GM19324 (cell line): ENCODE results near the gene GTF3C5.
"Not testable (repeated sequence)": the region's sequence is repeated elsewhere in the genome, so short reads cannot be mapped to it uniquely, and the experiment has no call there.

Experiments
- ATAC-seq: cut with Tn5 transposase; IDR thresholded peaks from one replicate; pipeline ENCODE4 v1.9.1; 2021; ENCODE audit warnings: mild to moderate bottlenecking, moderate library complexity; ENCODE audit not compliant: unreplicated experiment, low FRiP score

Gene GTF3C5

DNA sequence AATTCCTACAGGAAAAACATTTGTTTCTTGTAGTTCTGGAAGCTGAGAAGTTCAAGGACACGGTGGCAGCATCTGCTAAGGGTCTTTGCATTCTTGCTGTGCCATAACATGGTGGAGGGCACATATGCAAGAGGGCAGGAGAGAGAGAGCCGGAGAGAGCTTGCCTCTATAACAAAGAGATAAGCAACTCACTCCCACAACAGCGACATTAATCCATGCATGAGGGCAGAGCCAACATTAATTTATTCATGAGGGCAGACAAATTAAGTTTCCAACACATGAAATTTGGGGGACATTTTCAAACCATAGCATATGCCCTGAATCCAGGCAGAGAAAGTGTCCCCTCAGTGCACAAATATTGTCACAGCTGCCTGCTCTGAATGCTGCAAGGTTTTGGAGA, 4.4 kb upstream of the GTF3C5 start:
- no peak for ATAC-seq

DNA sequence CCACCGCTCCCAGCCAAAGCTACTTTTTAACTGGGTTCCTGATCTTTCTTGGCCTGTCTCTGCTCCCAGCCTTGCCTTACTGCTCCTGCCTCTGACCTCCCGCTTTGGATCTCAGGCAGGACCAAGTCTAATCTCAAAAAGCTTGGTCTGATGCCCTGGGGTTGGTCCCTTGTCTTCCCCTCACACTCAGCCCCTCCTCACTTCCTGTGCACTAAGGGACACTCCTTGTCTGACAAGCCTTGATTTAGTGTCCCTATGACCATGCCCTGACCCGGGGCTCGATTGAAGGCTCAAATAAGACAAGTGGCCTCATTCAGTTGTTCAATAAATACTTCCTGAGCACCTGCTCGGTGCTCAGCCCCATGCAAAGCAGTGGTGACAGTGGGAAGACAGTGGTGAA, 3.7 kb upstream of the GTF3C5 start:
- ATAC-seq = no peak

DNA sequence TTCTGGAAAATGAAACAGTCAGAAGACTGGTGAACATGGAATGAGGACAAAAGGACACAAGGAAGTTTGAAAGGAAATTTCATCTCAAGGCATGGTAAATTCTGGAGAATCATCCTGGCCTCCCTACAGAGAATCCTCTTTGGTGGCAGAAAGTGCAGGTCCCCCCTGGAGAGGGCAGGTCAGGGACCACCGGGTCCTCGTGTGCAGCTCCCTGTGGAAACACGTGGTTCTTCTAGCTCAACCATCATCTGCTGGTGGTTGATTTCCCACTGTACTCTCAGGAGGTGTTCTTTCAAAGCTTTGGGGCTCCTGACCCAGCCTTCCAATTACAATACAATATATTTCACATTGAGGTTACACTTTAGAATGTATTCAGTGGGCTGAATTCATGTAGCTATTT, 2.6 kb upstream of the GTF3C5 start:
- ATAC-seq = no peak

DNA sequence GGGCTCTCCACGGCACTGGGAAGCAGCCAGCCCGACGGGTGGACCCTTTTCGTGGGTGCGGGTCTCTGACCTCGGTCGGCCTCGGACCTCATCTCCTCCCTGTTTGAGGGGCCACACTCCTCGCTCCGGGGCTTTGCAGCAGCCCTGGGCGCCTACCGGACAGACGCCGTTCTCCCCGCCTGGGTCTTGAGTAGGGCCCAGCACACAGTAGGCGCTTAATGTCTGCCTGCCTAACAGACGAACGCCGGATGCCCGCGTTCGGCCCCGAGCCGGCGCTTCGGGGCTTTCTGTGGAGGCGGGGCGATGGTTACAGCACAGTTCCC, 842 bp upstream of the GTF3C5 start:
- ATAC-seq = no peak

DNA sequence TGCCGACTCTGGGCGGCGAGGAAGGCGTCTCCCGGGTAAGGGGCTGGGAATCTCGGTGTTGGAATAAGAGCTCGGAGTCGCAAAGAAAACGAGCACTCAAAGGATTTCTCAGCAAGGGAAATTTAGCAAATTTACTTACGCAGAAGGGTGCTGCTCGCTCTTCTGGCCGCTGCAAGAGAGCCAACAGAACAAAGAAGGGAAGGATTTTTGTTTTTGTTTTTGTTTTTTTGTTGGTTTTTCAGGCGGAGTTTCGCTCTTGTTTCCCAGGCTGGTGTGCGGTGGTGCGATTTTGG, 279 bp downstream of the GTF3C5 start:
- ATAC-seq = no peak

DNA sequence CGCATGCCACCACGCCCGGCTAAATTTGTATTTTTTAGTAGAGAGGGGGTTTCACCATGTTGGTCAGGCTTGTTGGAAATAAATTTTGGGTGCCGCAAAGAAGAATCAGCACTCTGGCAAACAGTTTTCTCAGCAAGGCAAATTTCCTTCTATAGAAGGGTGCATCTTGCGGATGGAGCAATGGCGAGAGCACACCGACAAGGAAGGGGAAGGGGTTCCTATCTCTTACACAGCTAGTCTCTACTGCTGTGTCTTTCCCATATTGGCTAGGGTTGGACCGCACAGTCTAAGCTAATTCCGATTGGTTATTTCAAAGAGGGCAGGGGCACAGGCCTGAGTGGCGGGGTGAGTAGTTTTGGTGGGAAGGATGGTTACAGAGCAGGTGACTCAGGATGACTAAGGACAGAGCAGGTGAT, 707 bp downstream of the GTF3C5 start:
- ATAC-seq = no peak

DNA sequence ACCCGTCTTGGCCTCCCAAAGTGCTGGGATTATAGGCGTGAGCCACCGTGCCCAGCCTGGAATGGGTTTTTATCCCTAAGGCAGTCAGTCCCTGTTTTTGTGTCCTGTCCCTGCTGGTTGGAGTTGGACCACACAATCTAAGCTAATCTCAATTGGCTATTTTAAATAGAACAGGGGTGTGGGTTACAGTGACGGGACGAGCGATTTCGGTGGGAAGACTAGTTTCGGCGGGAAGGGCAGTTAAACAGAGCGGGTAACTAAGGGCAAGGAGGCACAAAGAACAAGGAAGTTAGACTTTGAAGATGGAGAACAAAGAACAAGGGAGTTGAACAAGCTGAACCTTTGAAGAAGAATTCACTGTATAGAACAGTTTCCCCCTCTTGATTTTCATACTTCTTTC, 1.4 kb downstream of the GTF3C5 start:
- no peak for ATAC-seq

DNA sequence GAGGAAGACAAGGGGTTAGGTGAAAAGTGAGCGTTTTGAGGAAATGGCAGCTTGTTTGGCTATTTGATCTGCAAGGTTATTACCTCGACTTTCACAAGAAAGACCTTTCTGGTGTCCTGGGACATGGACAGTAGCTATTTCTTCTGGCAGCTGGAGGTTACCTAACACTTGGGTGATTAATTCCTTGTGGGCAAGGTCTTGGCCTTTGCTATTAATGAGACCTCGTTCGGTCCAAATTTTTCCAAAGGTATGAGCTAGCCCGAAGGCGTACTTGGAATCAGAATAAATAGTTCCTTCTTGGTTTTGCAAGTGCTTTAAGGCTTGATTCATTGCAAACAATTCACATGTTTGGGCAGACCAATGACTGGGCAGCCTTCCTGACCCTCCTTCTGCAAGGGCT, 4.9 kb downstream of the GTF3C5 start:
- no peak for ATAC-seq

DNA sequence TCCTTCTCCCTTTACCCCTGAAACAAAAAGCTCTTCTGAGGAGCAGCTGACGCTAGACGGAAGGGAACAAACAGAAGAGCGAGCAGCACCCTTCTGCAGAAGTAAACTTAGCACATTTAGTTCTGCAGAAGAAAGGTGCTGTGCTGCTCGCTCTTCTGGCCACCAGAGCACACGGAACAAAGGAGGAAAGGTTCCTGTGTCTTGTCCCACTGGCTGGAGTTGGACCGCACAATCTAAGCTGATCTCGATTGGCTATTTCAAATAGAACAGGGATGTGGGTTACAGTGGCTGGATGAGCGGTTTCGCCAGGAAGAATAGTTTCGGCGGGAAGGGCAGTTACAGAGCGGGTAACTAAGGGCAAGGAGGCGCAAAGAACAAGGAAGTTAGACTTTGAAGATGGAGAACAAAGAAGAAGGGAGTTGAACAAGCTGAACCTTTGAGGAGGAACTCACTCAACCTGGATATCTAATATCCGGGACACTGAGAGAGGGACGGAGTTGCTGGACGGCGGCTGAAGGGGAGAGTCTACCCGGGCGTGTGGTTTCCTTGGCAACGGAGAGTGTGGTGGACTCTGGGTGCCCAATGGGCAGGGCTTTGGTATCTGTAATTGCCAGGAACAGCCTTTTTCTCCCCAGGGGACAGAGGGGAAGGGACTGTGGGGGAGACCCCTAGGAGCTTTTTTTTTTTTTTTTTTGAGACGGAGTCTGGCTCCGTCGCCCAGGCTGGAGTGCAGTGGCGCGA, 7.1 kb downstream of the GTF3C5 start:
- ATAC-seq = no peak

DNA sequence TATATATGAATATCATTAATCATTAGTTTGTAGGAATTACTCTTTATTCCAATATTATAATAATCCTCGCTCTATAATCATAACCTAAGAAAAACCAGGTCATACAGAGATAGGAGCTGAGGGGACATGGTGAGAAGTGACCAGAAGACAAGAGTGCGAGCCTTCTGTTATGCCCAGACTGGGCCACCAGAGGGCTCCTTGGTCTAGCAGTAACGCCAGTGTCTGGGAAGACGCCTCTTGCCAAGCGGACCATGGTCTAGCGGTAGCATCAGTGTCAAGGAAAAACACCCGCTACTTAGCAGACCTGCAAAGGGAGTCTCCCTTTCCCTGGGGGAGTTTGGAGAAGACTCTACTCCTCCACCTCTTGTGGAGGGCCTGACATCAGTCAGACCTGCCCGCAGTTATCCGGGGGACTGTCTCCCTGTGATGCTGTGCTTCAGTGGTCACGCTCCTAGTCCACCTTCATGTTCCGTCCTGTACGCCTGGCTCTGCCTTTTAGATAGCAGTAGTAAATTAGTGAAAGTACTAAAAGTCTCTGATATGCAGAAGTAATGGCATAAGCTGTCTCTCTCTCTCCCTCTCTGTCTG, 10.2 kb downstream of the GTF3C5 start:
- ATAC-seq = not testable (repeated sequence)

DNA sequence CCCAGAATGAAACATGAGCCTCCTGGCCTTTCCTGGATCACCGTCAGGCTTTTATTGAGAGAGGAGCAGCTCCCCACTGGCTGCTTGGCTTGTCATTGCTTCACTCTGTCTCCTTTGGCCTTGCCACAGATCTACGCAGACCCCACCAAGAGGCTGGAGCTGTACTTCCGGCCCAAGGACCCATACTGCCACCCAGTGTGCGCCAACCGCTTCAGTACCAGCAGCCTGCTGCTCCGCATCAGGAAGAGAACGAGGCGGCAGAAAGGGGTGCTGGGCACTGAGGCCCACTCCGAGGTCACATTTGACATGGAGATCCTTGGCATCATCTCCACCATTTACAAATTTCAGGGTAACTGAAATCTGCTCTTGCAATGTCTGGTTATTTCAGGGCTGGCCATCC, 11.2 kb downstream of the GTF3C5 start:
- ATAC-seq = no peak

DNA sequence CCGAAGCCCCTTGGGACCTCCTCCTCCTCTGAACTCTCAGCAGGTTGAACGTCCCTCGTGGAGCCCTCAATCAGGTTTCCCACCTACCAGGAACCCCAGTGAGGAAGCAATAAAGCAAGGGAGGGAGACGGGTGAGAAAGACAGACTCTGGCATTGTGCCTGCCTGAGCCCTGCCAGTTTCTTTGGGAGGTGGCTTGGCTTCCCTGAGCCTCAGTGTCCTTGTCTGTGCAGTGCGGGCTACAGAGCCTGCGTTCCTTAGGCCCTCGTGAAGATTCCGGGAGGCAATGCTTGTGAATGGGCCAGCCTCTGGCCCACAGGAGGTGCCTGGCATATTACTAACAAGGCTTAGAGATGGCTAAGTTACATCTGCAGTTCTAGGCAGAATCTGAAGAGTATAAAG, 11.9 kb downstream of the GTF3C5 start:
- no peak for ATAC-seq

DNA sequence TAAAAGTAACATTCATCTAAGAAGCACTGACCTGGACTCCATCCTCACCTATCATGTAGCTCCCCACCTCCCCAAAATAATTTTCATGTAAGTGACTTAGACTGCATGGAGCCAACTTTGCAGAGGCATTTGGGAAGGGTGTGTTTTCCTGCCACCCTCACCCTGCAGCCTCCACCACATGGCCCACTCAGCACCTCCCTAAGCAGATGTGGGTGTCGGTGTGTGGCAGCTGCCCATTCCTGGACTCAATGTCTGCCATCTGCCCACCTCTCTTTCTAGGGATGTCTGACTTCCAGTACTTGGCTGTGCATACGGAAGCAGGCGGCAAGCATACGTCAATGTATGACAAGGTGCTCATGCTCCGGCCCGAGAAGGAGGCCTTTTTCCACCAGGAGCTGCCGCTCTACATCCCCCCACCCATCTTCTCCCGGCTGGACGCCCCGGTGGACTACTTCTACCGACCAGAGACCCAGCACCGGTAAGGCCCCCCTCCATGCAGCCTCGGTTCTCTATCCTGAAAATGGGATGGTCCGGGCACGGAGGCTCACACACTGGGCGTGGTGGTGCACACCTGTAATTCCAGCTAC, 12.7 kb downstream of the GTF3C5 start:
- no peak for ATAC-seq

DNA sequence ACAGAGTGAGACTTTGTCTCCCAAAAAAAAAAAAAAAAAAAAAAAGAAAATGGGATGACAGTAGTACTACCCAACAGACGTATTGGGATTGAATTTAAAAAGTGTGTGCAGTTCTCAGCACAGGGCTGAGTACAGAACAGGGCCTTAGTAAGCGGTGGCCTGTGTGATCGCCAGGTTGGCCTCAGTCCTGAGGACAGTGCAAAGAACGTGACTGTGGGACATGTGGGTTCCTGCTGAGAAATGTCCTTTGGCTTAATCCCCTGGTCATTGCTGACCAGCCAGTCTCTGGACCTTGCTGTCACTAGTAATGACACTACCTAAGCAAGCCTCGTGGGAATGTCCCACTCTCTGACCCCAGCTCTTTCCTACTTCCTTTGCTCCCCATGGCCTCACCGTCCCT, 13.3 kb downstream of the GTF3C5 start:
- ATAC-seq = no peak

DNA sequence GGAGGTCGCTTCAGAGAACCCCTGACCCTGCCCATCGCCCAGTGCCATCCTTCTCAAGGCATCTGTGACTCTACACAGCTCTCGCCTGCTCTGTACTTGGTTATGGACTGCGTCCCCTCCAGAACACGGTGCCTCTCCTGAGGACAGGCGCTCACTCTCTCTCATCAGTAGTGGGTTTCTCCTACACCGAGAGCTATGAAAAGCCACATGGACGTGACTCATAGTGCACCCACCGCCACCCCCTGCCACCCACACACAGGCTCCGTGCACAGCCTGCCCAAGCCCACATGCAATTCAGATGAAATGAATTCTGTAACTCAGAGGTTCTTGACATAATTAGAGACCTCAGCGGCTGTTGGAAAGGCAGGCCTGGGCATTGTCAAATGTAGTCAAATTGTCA, 13.9 kb downstream of the GTF3C5 start:
- ATAC-seq = no peak

DNA sequence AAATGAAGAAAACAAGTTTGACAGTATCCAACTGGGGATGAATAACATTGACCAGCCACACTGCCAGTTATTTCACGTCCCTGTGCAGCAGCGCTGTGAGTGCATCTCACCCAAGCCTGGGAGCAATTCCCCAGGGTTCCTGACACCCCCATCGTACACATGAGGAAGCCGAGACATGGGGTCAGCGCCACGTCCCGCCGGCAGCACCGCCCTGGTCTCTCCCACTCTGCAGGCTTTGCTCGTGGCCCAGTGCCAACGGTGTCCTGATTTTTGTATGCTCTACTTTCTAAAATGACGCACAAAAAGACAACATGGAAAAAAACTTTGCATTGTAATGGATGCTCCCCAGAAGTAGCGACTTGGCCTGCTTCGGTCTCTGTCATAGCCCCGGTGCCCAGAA, 14.3 kb downstream of the GTF3C5 start:
- no peak for ATAC-seq

DNA sequence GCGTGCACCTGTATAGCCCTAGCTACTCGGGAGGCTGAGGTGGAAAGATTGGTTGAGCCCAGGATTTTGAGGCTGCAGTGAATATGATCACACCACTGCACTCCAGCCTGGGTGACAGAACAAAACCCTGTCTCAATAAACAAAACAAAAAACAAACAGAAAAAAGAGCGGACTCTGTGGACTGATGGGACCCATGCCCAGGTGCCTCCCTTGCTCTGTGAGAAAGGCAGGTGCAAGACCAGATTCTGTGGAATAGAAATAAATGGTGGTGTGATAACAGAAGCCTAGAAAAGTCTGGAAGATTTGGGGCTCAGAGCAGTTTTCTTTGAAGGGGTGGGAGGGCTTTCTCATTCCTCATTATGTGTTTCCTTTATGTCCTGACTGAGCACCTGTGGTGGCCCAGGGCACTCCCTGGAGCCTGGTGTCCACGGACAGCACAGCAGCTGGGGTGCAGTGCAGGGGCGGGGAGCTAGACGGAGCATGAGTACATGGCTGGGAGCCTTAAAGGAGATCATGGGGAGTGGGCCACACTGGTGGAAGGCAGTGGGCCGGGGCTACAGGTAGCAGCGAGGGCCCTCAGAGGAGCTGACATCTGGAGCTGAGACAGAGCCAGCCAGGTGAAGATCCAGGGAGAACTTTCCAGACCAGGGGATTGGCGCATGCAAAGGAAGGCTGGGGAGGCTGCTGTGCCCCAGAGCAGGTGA, 15.6 kb downstream of the GTF3C5 start:
- no peak for ATAC-seq

DNA sequence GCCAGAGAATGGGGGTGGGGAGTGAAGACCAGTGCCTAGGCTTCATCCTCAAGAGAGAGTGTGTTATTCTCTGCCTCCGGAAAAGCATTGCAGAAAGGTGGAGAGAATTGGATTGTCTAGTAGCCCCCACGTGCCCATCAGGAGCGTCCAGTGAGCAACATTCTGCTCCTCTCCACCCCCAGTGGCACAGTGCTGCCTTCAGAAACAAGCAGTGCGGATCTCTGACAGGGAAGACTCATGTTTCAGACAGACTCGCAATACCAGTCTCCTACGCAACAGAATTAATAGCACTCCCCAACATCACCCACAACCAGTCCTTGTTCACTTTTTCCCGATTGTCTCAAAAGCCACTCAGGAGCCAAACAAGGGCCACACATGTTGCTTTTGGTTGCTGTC, 16.1 kb downstream of the GTF3C5 start:
- ATAC-seq = no peak

DNA sequence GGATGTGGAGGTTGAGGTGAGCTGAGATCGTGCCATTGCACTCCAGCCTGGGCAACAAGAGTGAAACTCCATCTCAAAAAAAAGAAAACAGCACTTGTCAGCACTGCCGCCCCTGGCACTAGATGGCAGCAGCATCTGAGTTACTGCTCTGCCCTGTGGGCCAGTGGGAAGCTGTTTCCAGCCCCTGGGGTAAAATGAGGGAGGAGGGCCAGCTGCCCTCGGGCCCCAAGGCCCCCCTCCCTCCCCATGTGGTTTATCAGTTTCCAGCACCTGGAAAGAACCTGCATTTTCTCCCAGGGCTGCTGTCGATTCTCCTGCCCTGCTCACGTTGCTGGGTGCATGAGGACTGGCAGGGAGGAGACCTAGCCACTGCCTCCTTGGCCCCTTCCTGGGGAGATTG, 17.8 kb downstream of the GTF3C5 start:
- ATAC-seq = no peak

DNA sequence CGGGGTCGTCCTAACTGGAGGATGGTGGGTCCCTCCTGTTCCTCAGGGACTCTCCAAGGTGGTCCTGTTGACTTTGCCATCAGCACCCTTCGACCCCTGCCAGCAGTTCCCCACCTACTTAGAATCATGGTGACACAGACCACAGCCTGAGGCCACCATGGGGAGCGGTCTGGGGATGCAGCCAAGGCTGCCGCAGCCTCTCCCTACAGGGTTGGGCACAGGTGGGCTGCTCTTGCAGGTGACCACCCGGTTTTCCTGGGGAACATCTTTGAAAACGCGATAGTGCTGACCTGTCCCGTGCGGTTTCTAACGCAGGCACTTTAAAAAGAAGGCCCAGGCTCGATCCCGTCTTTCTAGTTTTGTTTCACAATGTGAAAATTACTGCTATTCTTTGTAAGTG, 18.2 kb downstream of the GTF3C5 start:
- no peak for ATAC-seq

DNA sequence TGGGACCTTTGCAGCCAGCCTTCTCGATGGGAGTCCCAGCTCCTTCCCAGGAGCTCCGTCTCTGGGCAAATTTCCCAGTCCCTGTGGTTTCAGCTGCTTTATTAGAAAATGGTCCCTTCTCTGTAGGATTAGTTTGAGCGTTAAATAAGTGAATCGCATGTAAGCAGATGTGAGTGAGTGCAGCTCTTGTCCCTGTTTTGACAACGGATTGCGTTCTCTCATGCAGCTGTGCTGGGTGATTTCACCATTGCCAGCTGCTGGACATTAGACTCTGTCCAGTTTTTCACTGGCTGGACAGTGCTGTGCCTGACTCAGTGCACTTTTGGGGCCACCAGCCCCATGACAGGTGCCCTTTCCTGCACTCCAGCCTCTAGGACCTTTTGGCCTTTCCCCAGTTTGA, 19.3 kb downstream of the GTF3C5 start:
- ATAC-seq = no peak

DNA sequence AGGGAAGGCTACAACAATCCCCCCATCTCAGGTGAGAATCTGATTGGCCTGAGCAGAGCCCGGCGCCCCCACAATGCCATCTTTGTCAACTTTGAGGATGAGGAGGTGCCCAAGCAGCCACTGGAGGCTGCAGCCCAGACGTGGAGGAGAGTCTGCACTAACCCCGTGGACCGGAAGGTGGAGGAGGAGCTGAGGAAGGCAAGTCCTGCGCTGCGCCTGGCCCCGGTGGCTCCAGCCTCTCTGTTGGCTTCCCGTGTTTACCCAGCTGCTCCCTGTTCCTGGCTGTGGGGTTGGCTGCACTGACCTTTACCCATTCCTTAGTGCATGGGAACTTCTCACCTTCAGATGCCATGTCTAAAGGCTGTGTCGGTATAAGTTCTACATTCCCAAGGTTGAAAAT, 20.0 kb downstream of the GTF3C5 start:
- no peak for ATAC-seq
